H1 (cell line): ENCODE measurements around the gene ADAM12. TPM values are rescaled to one million over a fixed set of nuclear protein-coding genes. Genes with fewer than 3 reads are reported as not detected.

Source experiments
- CTCF ChIA-PET: fragments of 300-600 bp; sonication (Branson Sonifier 250); formaldehyde crosslinking; loops from one replicate; lab custom pipeline; 2021; ENCODE audit not compliant: partially characterized antibody; lab: Charles Lee
- POLR2A ChIA-PET: fragments of 300-600 bp; sonication (Branson Sonifier 250); formaldehyde crosslinking; loops from one replicate; lab custom pipeline; 2021; ENCODE audit warnings: inconsistent platforms; ENCODE audit not compliant: partially characterized antibody; lab: Charles Lee
- DNase-seq, 2 experiments: peaks; one replicate each; pipeline versions ENCODE4 v3.0.0 to v3.0.0-alpha.2; 2010 to 2022; ENCODE audit warnings: low spot score in 2 of 2, low read depth in 1 of 2, mixed read lengths in 1 of 2
- FAIRE-seq: peaks from 2 replicates; lab custom pipeline; 2011; peaks lifted over from hg19 to GRCh38; lab: Jason Lieb, UNC
- H2AFZ ChIP-seq: 2 replicates; pipeline ENCODE4 v1.8.1; 2012; ENCODE audit warnings: low read length, inconsistent platforms
- H2AK5ac ChIP-seq: 2 replicates; pipeline ENCODE4 v1.6.1; 2013; ENCODE audit warnings: low read depth, low read length
- H2BK120ac ChIP-seq: replicated peaks from 2 replicates; pipeline ENCODE3; 2013; ENCODE audit warnings: low read depth, low read length, inconsistent platforms
- H2BK12ac ChIP-seq: 2 replicates; pipeline ENCODE4 v1.6.1; 2013; ENCODE audit warnings: low read depth, low read length
- H2BK15ac ChIP-seq: 2 replicates; pipeline ENCODE4 v1.6.1; 2013; ENCODE audit warnings: low read length
- H2BK20ac ChIP-seq: 2 replicates; pipeline ENCODE4 v1.6.1; 2013; ENCODE audit warnings: low read length
- H2BK5ac ChIP-seq: 2 replicates; pipeline ENCODE4 v1.6.1; 2013; ENCODE audit warnings: low read depth, low read length
- H3K14ac ChIP-seq: 2 replicates; pipeline ENCODE4 v1.6.1; 2013; ENCODE audit warnings: inconsistent platforms; ENCODE audit not compliant: insufficient read length
- H3K18ac ChIP-seq: 2 replicates; pipeline ENCODE4 v1.6.1; 2013; ENCODE audit warnings: low read length; ENCODE audit errors: extremely low read depth
- H3K23ac ChIP-seq: 2 replicates; pipeline ENCODE4 v1.6.1; 2013; ENCODE audit warnings: inconsistent platforms; ENCODE audit not compliant: insufficient read length
- H3K23me2 ChIP-seq: 2 replicates; pipeline ENCODE4 v1.6.1; 2013; ENCODE audit warnings: low read depth, low read length
- H3K27ac ChIP-seq: 2 replicates; pipeline ENCODE4 v1.6.1; 2011; ENCODE audit warnings: low read depth, low read length, inconsistent platforms
- H3K27me3 ChIP-seq, 4 experiments: replicated peaks in 1 of 4; 1 replicate in 1 of 4; 2 replicates in 3 of 4; pipeline versions ENCODE4 v1.6.1 to v1.8.1; 2011 to 2013; ENCODE audit warnings: low read length in 3 of 4, mild to moderate bottlenecking in 3 of 4, inconsistent platforms in 2 of 4, mixed read lengths in 2 of 4, moderate library complexity in 1 of 4; ENCODE audit not compliant: control insufficient read depth in 3 of 4, insufficient read depth in 3 of 4; ENCODE audit errors: extremely low read depth in 1 of 4
- H3K36me3 ChIP-seq, 4 experiments: 2 replicates each; pipeline versions ENCODE4 v1.6.1 to v1.8.1; 2011 to 2013; ENCODE audit warnings: mild to moderate bottlenecking in 4 of 4, low read length in 3 of 4, moderate library complexity in 2 of 4, control low read depth in 1 of 4, inconsistent platforms in 1 of 4; ENCODE audit not compliant: insufficient read depth in 4 of 4, control insufficient read depth in 2 of 4
- H3K4ac ChIP-seq: replicated peaks from 2 replicates; pipeline ENCODE3; 2013; ENCODE audit warnings: low read length, low read depth, mixed read lengths, inconsistent platforms; ENCODE audit not compliant: insufficient read length
- H3K4me1 ChIP-seq, 4 experiments: replicated peaks in 1 of 4; 1 replicate in 1 of 4; 2 replicates in 3 of 4; pipeline versions ENCODE4 v1.6.1 to v1.8.1; 2011 to 2013; ENCODE audit warnings: low read length in 3 of 4, inconsistent platforms in 2 of 4, mixed read lengths in 1 of 4; ENCODE audit not compliant: insufficient read depth in 4 of 4, control insufficient read depth in 3 of 4
- H3K4me2 ChIP-seq, 2 experiments: 2 replicates each; pipeline versions ENCODE4 v1.6.1 to v1.8.1; 2011 to 2013; ENCODE audit warnings: low read depth in 2 of 2, low read length in 2 of 2, control low read depth in 1 of 2, inconsistent platforms in 1 of 2, mild to moderate bottlenecking in 1 of 2; ENCODE audit not compliant: insufficient read depth in 1 of 2
- H3K4me3 ChIP-seq, 4 experiments: fragments of 200-600, 300-600 bp in 1 of 4; sonication (generic), shearing (Covaris generic), sonication (Bioruptor Twin) in 1 of 4; 2 replicates each; pipeline versions ENCODE4 v1.5.1 to v1.8.1; 2011 to 2016; ENCODE audit warnings: low read length in 4 of 4, low read depth in 3 of 4, control low read depth in 2 of 4, inconsistent platforms in 2 of 4, mild to moderate bottlenecking in 2 of 4, mixed read lengths in 1 of 4, moderate library complexity in 1 of 4; ENCODE audit not compliant: insufficient read depth in 2 of 4; ENCODE audit errors: extremely low read depth in 1 of 4
- H3K56ac ChIP-seq: replicated peaks from 2 replicates; pipeline ENCODE3; 2013; ENCODE audit warnings: low read depth, mild to moderate bottlenecking, mixed read lengths, low read length, inconsistent platforms; ENCODE audit not compliant: insufficient read length
- H3K79me1 ChIP-seq: 2 replicates; pipeline ENCODE4 v1.6.1; 2013; ENCODE audit warnings: low read depth, low read length, control low read depth
- H3K79me2 ChIP-seq, 2 experiments: 2 replicates each; pipeline versions ENCODE4 v1.6.1 to v1.8.1; 2012 to 2013; ENCODE audit warnings: low read length in 2 of 2, mild to moderate bottlenecking in 2 of 2, inconsistent platforms in 1 of 2; ENCODE audit not compliant: insufficient read depth in 2 of 2, control insufficient read depth in 1 of 2
- H3K9ac ChIP-seq, 4 experiments: replicated peaks in 1 of 4; 1 replicate in 1 of 4; 2 replicates in 3 of 4; pipeline versions ENCODE4 v1.6.1 to v1.8.1; 2011 to 2013; ENCODE audit warnings: low read depth in 3 of 4, low read length in 3 of 4, control low read depth in 2 of 4, mild to moderate bottlenecking in 2 of 4, moderate library complexity in 2 of 4, inconsistent platforms in 1 of 4; ENCODE audit errors: extremely low read depth in 1 of 4
- H3K9me3 ChIP-seq, 2 experiments: 2 replicates each; pipeline versions ENCODE4 v1.6.1 to v1.8.1; 2012 to 2013; ENCODE audit warnings: mild to moderate bottlenecking in 2 of 2, moderate library complexity in 2 of 2, control low read depth in 1 of 2, inconsistent platforms in 1 of 2, low read depth in 1 of 2, low read length in 1 of 2, mixed read lengths in 1 of 2; ENCODE audit not compliant: insufficient read depth in 2 of 2
- H4K20me1 ChIP-seq, 2 experiments: replicated peaks in 1 of 2; 2 replicates each; pipeline versions ENCODE3 to v1.8.1; 2011 to 2013; ENCODE audit warnings: inconsistent platforms in 2 of 2, low read length in 2 of 2, mild to moderate bottlenecking in 1 of 2; ENCODE audit not compliant: insufficient read depth in 2 of 2, control insufficient read depth in 1 of 2
- H4K5ac ChIP-seq: 2 replicates; pipeline ENCODE4 v1.6.1; 2013; ENCODE audit warnings: low read length, low read depth, mixed read lengths, inconsistent platforms; ENCODE audit not compliant: insufficient read length
- H4K8ac ChIP-seq: 2 replicates; pipeline ENCODE4 v1.8.0; 2013; ENCODE audit warnings: mild to moderate bottlenecking, moderate library complexity, low read length, inconsistent platforms; ENCODE audit not compliant: insufficient read depth; ENCODE audit errors: extremely low read depth
- H4K91ac ChIP-seq: replicated peaks from 2 replicates; pipeline ENCODE3; 2013; ENCODE audit warnings: low read length, mixed read lengths, inconsistent platforms; ENCODE audit not compliant: insufficient read length
- BRCA1 ChIP-seq: IDR thresholded peaks from 2 replicates; pipeline ENCODE4 v1.6.1; 2012; ENCODE audit warnings: low read depth, low read length, improper control_type of control experiment
- CEBPB ChIP-seq: IDR thresholded peaks from 2 replicates; pipeline ENCODE4 v1.6.1; 2012; ENCODE audit warnings: low read depth, low read length
- CTBP2 ChIP-seq: IDR thresholded peaks from 2 replicates; pipeline ENCODE4 v1.7.0; 2011; ENCODE audit warnings: borderline replicate concordance, mild to moderate bottlenecking, moderate library complexity, mixed read lengths, low read length; ENCODE audit not compliant: insufficient read depth, insufficient read length
- JUN ChIP-seq: IDR thresholded peaks from 2 replicates; pipeline ENCODE4 v1.6.1; 2011; ENCODE audit warnings: low read depth, mild to moderate bottlenecking, improper control_type of control experiment, low read length
- SAP30 ChIP-seq: fragments of 300-600 bp; sonication (generic); IDR thresholded peaks from 2 replicates; pipeline ENCODE4 v1.7.1; 2012; ENCODE audit warnings: low read length, moderate library complexity, mild to moderate bottlenecking, inconsistent platforms; ENCODE audit not compliant: insufficient read depth, insufficient replicate concordance
- SIN3A ChIP-seq, 2 experiments: IDR thresholded peaks in 1 of 2; conservative IDR thresholded peaks in 1 of 2; 2 replicates each; pipeline ENCODE4 v1.6.1; 2011 to 2012; ENCODE audit warnings: low read length in 2 of 2, improper control_type of control experiment in 1 of 2, low read depth in 1 of 2, mild to moderate bottlenecking in 1 of 2
- SIX5 ChIP-seq: IDR thresholded peaks from 2 replicates; pipeline ENCODE4 v1.6.1; 2011; ENCODE audit warnings: mild to moderate bottlenecking, low read depth, low read length
- SP1 ChIP-seq: IDR thresholded peaks from 2 replicates; pipeline ENCODE4 v1.6.1; 2011; ENCODE audit warnings: low read depth, low read length
- SP2 ChIP-seq: IDR thresholded peaks from 2 replicates; pipeline ENCODE4 v1.6.1; 2012; ENCODE audit warnings: mild to moderate bottlenecking, low read length, inconsistent platforms
- SP4 ChIP-seq: IDR thresholded peaks from 2 replicates; pipeline ENCODE4 v1.6.1; 2012; ENCODE audit warnings: low read length, inconsistent platforms
- SRF ChIP-seq: IDR thresholded peaks from 2 replicates; pipeline ENCODE4 v1.6.1; 2011; ENCODE audit warnings: mild to moderate bottlenecking, low read depth, low read length, moderate library complexity
- WGBS, 2 experiments: shearing (Covaris generic) in 1 of 2; methylation state at CpG; one replicate each; pipeline versions ENCODE4 v1.1.6 to v1.1.7; 2013 to 2015; ENCODE audit warnings: low lambda C conversion rate in 2 of 2, mixed read lengths in 2 of 2, inconsistent platforms in 1 of 2, low coverage in 1 of 2, missing lambda C conversion rate in 1 of 2; ENCODE audit not compliant: insufficient replicate concordance in 2 of 2, insufficient coverage in 1 of 2, insufficient read length in 1 of 2; ENCODE audit errors: extremely low coverage in 1 of 2, missing lambda C conversion rate in 1 of 2; 5-methylcytosine and 5-hydroxymethylcytosine counted together
- polyA plus RNA-seq, 7 experiments: library from polyadenylated mRNA; depleted of rRNA in 3 of 7; stranded (reverse) in 5 of 7; unstranded in 2 of 7; fragments of >200 nt in 5 of 7; fragments of 200-250 nt in 2 of 7; gene quantifications; 1 replicate in 5 of 7; 2 replicates in 1 of 7; 4 replicates in 1 of 7; pipeline versions ENCODE4 v1.2.1 to v1.2.3, GENCODE V29; 2011 to 2013; ENCODE audit warnings: missing spikeins in 2 of 7, mixed read lengths in 2 of 7
- total RNA-seq: library from RNA; stranded (reverse); fragmentation: NEBNext Ultra II Directional; extraction: Animal tissue kit (Norgen Biotek cat#: 25700); gene quantifications from 2 replicates; pipeline ENCODE4 v1.2.1, GENCODE V29; 2021
- TF ChIP-seq, protein P1 (sequence below): IDR thresholded peaks from 2 replicates; pipeline ENCODE4 v1.6.1; 2011; ENCODE audit warnings: low read depth, mild to moderate bottlenecking, low read length; ENCODE audit not compliant: insufficient read depth
- TF ChIP-seq, protein P2 (sequence below): IDR thresholded peaks from 2 replicates; pipeline ENCODE4 v1.6.1; 2011; ENCODE audit warnings: low read length, improper control_type of control experiment

ADAM12 gene
- total and polyA plus RNA-seq, 2 of the 8 experiments (the other 6 are each of a cell fraction or from before 2014, with no cell fraction given), result 0.07 to 0.17 TPM

GRCh38 chr10:126421756-126422256 is 33.5 kb upstream of the ADAM12 start:
- no peak for FAIRE-seq
- H3K23ac ChIP-seq, result no peak overlapping the region
- H2BK5ac ChIP-seq, result no peak overlapping the region
- no peaks in the 10 kb centered on the region for H3K79me2 ChIP-seq
- H4K5ac ChIP-seq, result no peak overlapping the region
- no peak overlapping the region for H2BK120ac ChIP-seq
- H3K9me3 ChIP-seq, result peaks cover 9 to 14% of the 10 kb centered on the region in 2 experiments; a peak in 3 of 4 replicates
- H4K8ac ChIP-seq, result no peak overlapping the region
- ChIA-PET CTCF (no interaction called here), POLR2A (no interaction called here)
- no peaks in the 10 kb centered on the region for H3K36me3 ChIP-seq
- no peak overlapping the region for H2BK20ac ChIP-seq
- no peaks in the 10 kb centered on the region for H4K20me1 ChIP-seq
- H3K4me2 ChIP-seq, result no peak overlapping the region
- H3K56ac ChIP-seq, result no peak overlapping the region
- peaks cover 2% of the 10 kb centered on the region; the same call in 1 of the 2 replicates for H3K79me1 ChIP-seq
- H3K4me1 ChIP-seq, result peaks cover 0 to 7% (median 3%) of the 10 kb centered on the region in 4 experiments; a peak in 3 of 7 replicates
- H2AFZ ChIP-seq, result peak overlapping the region; percentile 58; the same call in 1 of the 2 replicates
- H2BK15ac ChIP-seq, result no peak overlapping the region
- H3K9ac ChIP-seq, result no peak overlapping the region
- no peak for DNase-seq
- WGBS, 2 experiments, result 89% methylated on average over 10 of the region's 10 CpGs; no CpG with 5 or more reads in 1 of the 2 experiments
- H4K91ac ChIP-seq, result no peak overlapping the region
- no peak overlapping the region for H3K4me3 ChIP-seq
- H3K27ac ChIP-seq, result no peak overlapping the region
- peak overlapping the region; percentile 43; the same call in 1 of the 2 replicates for H3K18ac ChIP-seq
- no peak overlapping the region for H3K4ac ChIP-seq
- no peak overlapping the region for H3K14ac ChIP-seq
- H2AK5ac ChIP-seq, result no peak overlapping the region
- H3K27me3 ChIP-seq, result no peaks in the 10 kb centered on the region
- H2BK12ac ChIP-seq, result no peak overlapping the region
- no peaks in the 10 kb centered on the region for H3K23me2 ChIP-seq
- TF ChIP-seq SP2 (no peak), CEBPB (no peak), SP1 (no peak), JUN (no peak), SAP30 (no peak), SRF (no peak), SP4 (no peak), BRCA1 (no peak), CTBP2 (no peak), SIN3A (conservative IDR thresholded peaks at IDR 0.05 in 1 of 2, IDR thresholded peaks at IDR 0.05 in 1 of 2; ENCODE audit: low read depth in 1 of 2, low read length in 2 of 2) (no peak), SIX5 (no peak)
- TF ChIP-seq, protein P1, sequence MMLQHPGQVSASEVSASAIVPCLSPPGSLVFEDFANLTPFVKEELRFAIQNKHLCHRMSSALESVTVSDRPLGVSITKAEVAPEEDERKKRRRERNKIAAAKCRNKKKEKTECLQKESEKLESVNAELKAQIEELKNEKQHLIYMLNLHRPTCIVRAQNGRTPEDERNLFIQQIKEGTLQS, result no peak
- TF ChIP-seq, protein P2, sequence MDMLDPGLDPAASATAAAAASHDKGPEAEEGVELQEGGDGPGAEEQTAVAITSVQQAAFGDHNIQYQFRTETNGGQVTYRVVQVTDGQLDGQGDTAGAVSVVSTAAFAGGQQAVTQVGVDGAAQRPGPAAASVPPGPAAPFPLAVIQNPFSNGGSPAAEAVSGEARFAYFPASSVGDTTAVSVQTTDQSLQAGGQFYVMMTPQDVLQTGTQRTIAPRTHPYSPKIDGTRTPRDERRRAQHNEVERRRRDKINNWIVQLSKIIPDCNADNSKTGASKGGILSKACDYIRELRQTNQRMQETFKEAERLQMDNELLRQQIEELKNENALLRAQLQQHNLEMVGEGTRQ, result no peak
